Panc1 (cell line): ENCODE measurements around the gene CFAP221. TPM values are rescaled to one million over a fixed set of nuclear protein-coding genes. Genes with fewer than 3 reads are reported as not detected.

Source experiments
- ATAC-seq: fragments of 200-7000 bp; cut with Tn5 transposase; 2 replicates; pipeline ENCODE4 v1.9.1; 2020; ENCODE audit warnings: mild to moderate bottlenecking, moderate library complexity
- BruUV-seq: library from RNA; stranded (reverse); fragments of 400-500 nt; replicated peaks from 2 replicates; lab custom pipeline; 2021; lab: Mats Ljungman, UMichigan
- CTCF ChIA-PET: fragments of 300-600 bp; sonication (Branson Sonifier 250); formaldehyde crosslinking; loops from one replicate; lab custom pipeline; 2022; ENCODE audit warnings: antibody characterized with exemption; lab: Charles Lee
- POLR2A ChIA-PET: fragments of 300-600 bp; sonication (Branson Sonifier 250); formaldehyde crosslinking; loops from one replicate; lab custom pipeline; 2022; ENCODE audit warnings: antibody characterized with exemption; lab: Charles Lee
- DNase-seq: peaks from one replicate; pipeline ENCODE4 v3.0.0-alpha.2; 2010; ENCODE audit warnings: low read depth, low spot score
- H3K27ac ChIP-seq: 2 replicates; pipeline ENCODE4 v1.5.1; 2011; ENCODE audit warnings: mild to moderate bottlenecking, low read length, inconsistent platforms
- H3K27me3 ChIP-seq: fragments of 200-500 bp; sonication (Bioruptor generic); 2 replicates; pipeline ENCODE4 v1.6.0; 2014; ENCODE audit warnings: low read length, inconsistent platforms; ENCODE audit not compliant: control insufficient read depth, insufficient read depth
- H3K36me3 ChIP-seq: fragments of 200-500 bp; sonication (Bioruptor generic); 2 replicates; pipeline ENCODE4 v1.5.1; 2014; ENCODE audit warnings: inconsistent platforms, mild to moderate bottlenecking, low read length, moderate library complexity; ENCODE audit not compliant: control insufficient read depth, insufficient read depth
- H3K4me1 ChIP-seq: 2 replicates; pipeline ENCODE4 v1.5.1; 2011; ENCODE audit warnings: inconsistent platforms, mild to moderate bottlenecking, low read length, moderate library complexity; ENCODE audit not compliant: control insufficient read depth, insufficient read depth
- H3K4me3 ChIP-seq, 2 experiments: 2 replicates each; pipeline ENCODE4 v1.5.1; 2011 to 2012; ENCODE audit warnings: low read depth in 2 of 2, low read length in 2 of 2, mild to moderate bottlenecking in 2 of 2, inconsistent platforms in 1 of 2, moderate library complexity in 1 of 2
- H3K9me3 ChIP-seq: fragments of 200-500 bp; sonication (Bioruptor generic); 2 replicates; pipeline ENCODE4 v1.5.1; 2014; ENCODE audit warnings: low read depth, mild to moderate bottlenecking, inconsistent platforms, low read length, moderate library complexity; ENCODE audit not compliant: control insufficient read depth, insufficient read depth
- POLR2AphosphoS5 ChIP-seq: IDR thresholded peaks from 2 replicates; pipeline ENCODE4 v1.6.1; 2012; ENCODE audit warnings: mild to moderate bottlenecking, low read depth, low read length, moderate library complexity
- SIN3A ChIP-seq: IDR thresholded peaks from 2 replicates; pipeline ENCODE4 v1.6.1; 2012; ENCODE audit warnings: low read depth, mild to moderate bottlenecking, low read length, moderate library complexity, borderline replicate concordance; ENCODE audit not compliant: insufficient read depth
- TCF7L2 ChIP-seq: IDR thresholded peaks from 2 replicates; pipeline ENCODE4 v1.6.1; 2011; ENCODE audit warnings: mild to moderate bottlenecking, low read depth, low read length, inconsistent platforms
- in situ Hi-C: cut with HindIII; loops from 2 replicates; pipeline ENCODE4 v1.10.0; 2016; ENCODE audit warnings: low sequenced_read_pairs, low pct_unique_long_range_greater_than_20kb
- intact Hi-C: fragments of 100-400 bp; cut with micrococcal nuclease; formaldehyde crosslinking; loops from one replicate; pipeline ENCODE4 v1.10.0; 2022; ENCODE audit not compliant: unreplicated experiment
- total RNA-seq: library from RNA; stranded (reverse); gene quantifications from one replicate; pipeline ENCODE4 v1.2.1, GENCODE V29; 2021; ENCODE audit not compliant: unreplicated experiment
- TF ChIP-seq, protein P1 (sequence below), 2 experiments: IDR thresholded peaks; 2 replicates each; pipeline ENCODE4 v1.6.1; 2011 to 2012; ENCODE audit warnings: low read depth in 2 of 2, control low read depth in 1 of 2, low read length in 1 of 2, mild to moderate bottlenecking in 1 of 2, moderate library complexity in 1 of 2; ENCODE audit not compliant: insufficient read depth in 1 of 2
- TF ChIP-seq, protein P2 (sequence below): fragments of 450-650 bp; IDR thresholded peaks from 2 replicates; pipeline ENCODE4 v1.5.1; 2017; ENCODE audit warnings: mild to moderate bottlenecking

The CFAP221 gene
- total RNA-seq, 1 experiment from 2014 or later = not detected

- Histone ChIP-seq H3K27me3 (peaks cover 23% of the 10 kb centered on the region), H3K4me3 (no peak overlapping the region), H3K4me1 (no peaks in the 10 kb centered on the region; the same call in 1 of the 2 replicates), H3K9me3 (no peaks in the 10 kb centered on the region), H3K27ac (no peak overlapping the region), H3K36me3 (no peaks in the 10 kb centered on the region)
- intact Hi-C loops = no loop called here
- ATAC-seq (no peak), DNase-seq (no peak)
- no TSS peak for BruUV-seq
- ChIA-PET POLR2A (no interaction called here), CTCF (no interaction called here)
- TF ChIP-seq, protein P1, sequence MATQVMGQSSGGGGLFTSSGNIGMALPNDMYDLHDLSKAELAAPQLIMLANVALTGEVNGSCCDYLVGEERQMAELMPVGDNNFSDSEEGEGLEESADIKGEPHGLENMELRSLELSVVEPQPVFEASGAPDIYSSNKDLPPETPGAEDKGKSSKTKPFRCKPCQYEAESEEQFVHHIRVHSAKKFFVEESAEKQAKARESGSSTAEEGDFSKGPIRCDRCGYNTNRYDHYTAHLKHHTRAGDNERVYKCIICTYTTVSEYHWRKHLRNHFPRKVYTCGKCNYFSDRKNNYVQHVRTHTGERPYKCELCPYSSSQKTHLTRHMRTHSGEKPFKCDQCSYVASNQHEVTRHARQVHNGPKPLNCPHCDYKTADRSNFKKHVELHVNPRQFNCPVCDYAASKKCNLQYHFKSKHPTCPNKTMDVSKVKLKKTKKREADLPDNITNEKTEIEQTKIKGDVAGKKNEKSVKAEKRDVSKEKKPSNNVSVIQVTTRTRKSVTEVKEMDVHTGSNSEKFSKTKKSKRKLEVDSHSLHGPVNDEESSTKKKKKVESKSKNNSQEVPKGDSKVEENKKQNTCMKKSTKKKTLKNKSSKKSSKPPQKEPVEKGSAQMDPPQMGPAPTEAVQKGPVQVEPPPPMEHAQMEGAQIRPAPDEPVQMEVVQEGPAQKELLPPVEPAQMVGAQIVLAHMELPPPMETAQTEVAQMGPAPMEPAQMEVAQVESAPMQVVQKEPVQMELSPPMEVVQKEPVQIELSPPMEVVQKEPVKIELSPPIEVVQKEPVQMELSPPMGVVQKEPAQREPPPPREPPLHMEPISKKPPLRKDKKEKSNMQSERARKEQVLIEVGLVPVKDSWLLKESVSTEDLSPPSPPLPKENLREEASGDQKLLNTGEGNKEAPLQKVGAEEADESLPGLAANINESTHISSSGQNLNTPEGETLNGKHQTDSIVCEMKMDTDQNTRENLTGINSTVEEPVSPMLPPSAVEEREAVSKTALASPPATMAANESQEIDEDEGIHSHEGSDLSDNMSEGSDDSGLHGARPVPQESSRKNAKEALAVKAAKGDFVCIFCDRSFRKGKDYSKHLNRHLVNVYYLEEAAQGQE (IDR thresholded peaks at IDR 0.05; ENCODE audit: insufficient read depth in 1 of 2, low read depth in 2 of 2, low read length in 1 of 2) = no peak
- TF ChIP-seq TCF7L2 = no peak
- TF ChIP-seq, protein P2, sequence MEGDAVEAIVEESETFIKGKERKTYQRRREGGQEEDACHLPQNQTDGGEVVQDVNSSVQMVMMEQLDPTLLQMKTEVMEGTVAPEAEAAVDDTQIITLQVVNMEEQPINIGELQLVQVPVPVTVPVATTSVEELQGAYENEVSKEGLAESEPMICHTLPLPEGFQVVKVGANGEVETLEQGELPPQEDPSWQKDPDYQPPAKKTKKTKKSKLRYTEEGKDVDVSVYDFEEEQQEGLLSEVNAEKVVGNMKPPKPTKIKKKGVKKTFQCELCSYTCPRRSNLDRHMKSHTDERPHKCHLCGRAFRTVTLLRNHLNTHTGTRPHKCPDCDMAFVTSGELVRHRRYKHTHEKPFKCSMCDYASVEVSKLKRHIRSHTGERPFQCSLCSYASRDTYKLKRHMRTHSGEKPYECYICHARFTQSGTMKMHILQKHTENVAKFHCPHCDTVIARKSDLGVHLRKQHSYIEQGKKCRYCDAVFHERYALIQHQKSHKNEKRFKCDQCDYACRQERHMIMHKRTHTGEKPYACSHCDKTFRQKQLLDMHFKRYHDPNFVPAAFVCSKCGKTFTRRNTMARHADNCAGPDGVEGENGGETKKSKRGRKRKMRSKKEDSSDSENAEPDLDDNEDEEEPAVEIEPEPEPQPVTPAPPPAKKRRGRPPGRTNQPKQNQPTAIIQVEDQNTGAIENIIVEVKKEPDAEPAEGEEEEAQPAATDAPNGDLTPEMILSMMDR = no peak
- no peak for TF ChIP-seq POLR2AphosphoS5
- no peak for TF ChIP-seq SIN3A
- in situ Hi-C loops = no loop called here
Measured at GRCh38 chr2:119546447-119546767, 2.2 kb downstream of the CFAP221 start.

GRCh38 chr2:119548516-119549120 lies 4.4 kb downstream of the CFAP221 start:
- peaks cover 18% of the 10 kb centered on the region for H3K27me3 ChIP-seq
- CTCF ChIA-PET = no interaction called here
- H3K4me3 ChIP-seq = no peak overlapping the region
- POLR2A ChIA-PET = interaction anchor here (0.6 kb wide), 1 partner anchor 654 kb away, joined by 8 read pairs; no protein-coding TSS in a partner anchor
- no peaks in the 10 kb centered on the region for H3K9me3 ChIP-seq
- no TSS peak for BruUV-seq
- ATAC-seq (no peak), DNase-seq (no peak)
- intact Hi-C loops (no loop called here), in situ Hi-C loops (no loop called here)
- no peaks in the 10 kb centered on the region; the same call in 1 of the 2 replicates for H3K4me1 ChIP-seq
- H3K36me3 ChIP-seq = no peaks in the 10 kb centered on the region
- TF ChIP-seq SIN3A (no peak), TCF7L2 (no peak), POLR2AphosphoS5 (no peak)
- TF ChIP-seq, protein P2 = no peak
- TF ChIP-seq, protein P1 (IDR thresholded peaks at IDR 0.05; ENCODE audit: insufficient read depth in 1 of 2, low read depth in 2 of 2, low read length in 1 of 2) = no peak
- H3K27ac ChIP-seq = no peak overlapping the region
